Stimulated activated CD4-positive, alpha-beta T cell treated with anti-CD3 and anti-CD28 coated beads, Interleukin-12 subunit alpha, Interleukin-12 subunit beta, amount 100 ng/mL, for 48 hours (primary cell): ENCODE results near the gene MZT2B.
"Not testable (repeated sequence)": the region's sequence is repeated elsewhere in the genome, so short reads cannot be mapped to it uniquely, and the experiment has no call there.

Experiments used
- DNase-seq, 3 donors: peaks; one replicate each; pipeline ENCODE4 v3.0.0-alpha.2; 2020; ENCODE audit warnings: low read depth in 2 of 3, low spot score in 1 of 3

MZT2B gene

GRCh38 chr2:130181880-130182682, at the start of gene MZT2B:
TSS of gene MZT2B (plus strand) at chr2:130182262. CDS start at chr2:130182283, 21 bp downstream.
- DNase-seq = peak; percentile 79 to 88 (median 82)

GRCh38 chr2:130135692-130136541, 46.1 kb upstream of the MZT2B start:
- DNase-seq = no peak

- DNase-seq = not testable (repeated sequence)
Observed at GRCh38 chr2:130136546-130136945, 45.5 kb upstream of the MZT2B start.

GRCh38 chr2:130137118-130137517, 44.9 kb upstream of the MZT2B start:
- not testable (repeated sequence) for DNase-seq

GRCh38 chr2:130138326-130138725, 43.7 kb upstream of the MZT2B start:
- DNase-seq = not testable (repeated sequence)

GRCh38 chr2:130138841-130139251, 43.2 kb upstream of the MZT2B start:
- not testable (repeated sequence) for DNase-seq

GRCh38 chr2:130139331-130140280, 42.5 kb upstream of the MZT2B start:
- not testable (repeated sequence) for DNase-seq

- not testable (repeated sequence) for DNase-seq
Observed at GRCh38 chr2:130140516-130140915, 41.5 kb upstream of the MZT2B start.

- not testable (repeated sequence) for DNase-seq
Observed at GRCh38 chr2:130141002-130141401, 41.1 kb upstream of the MZT2B start.

GRCh38 chr2:130141645-130142370, 40.3 kb upstream of the MZT2B start:
- not testable (repeated sequence) for DNase-seq

GRCh38 chr2:130142396-130143265, 39.4 kb upstream of the MZT2B start:
- DNase-seq = not testable (repeated sequence)

- DNase-seq = not testable (repeated sequence)
Observed at GRCh38 chr2:130143266-130144039, 38.6 kb upstream of the MZT2B start.

GRCh38 chr2:130145006-130145414, 37.1 kb upstream of the MZT2B start, which contains the start of gene CCDC74B:
TSS of gene CCDC74B (minus strand) at chr2:130145112. CDS start at chr2:130144996, 116 bp downstream.
- peak; percentile 10 to 53 (median 18) for DNase-seq

GRCh38 chr2:130148515-130148914, 33.5 kb upstream of the MZT2B start:
- not testable (repeated sequence) for DNase-seq

GRCh38 chr2:130150181-130151144, 31.6 kb upstream of the MZT2B start:
- no peak for DNase-seq

GRCh38 chr2:130151145-130151512, 30.9 kb upstream of the MZT2B start:
- DNase-seq = not testable (repeated sequence)
